A549 (cell line): ENCODE results near the gene PTPRD.

Experiments
- CHD2 ChIP-seq: fragments of 150-350 bp; IDR thresholded peaks from 2 replicates; pipeline ENCODE4 v1.6.1; 2014; ENCODE audit warnings: low read length; ENCODE audit not compliant: partially characterized antibody
- CHD4 ChIP-seq: fragments of 200-600 bp; sonication (generic); IDR thresholded peaks from 2 replicates; pipeline ENCODE4 v1.6.1; 2016; ENCODE audit warnings: antibody characterized with exemption, mild to moderate bottlenecking, borderline replicate concordance
- POLR2A ChIP-seq: IDR thresholded peaks from 2 replicates; pipeline ENCODE4 v1.6.1; 2012; ENCODE audit warnings: mild to moderate bottlenecking, low read length
- TF ChIP-seq, protein P1 (sequence below): fragments of >200 bp; sonication (Bioruptor Twin); formaldehyde crosslinking; IDR thresholded peaks from 3 replicates; pipeline ENCODE4 v1.5.1; 2016

- TF ChIP-seq POLR2A (no peak), CHD4 (no peak), CHD2 (no peak)
- TF ChIP-seq, protein P1, sequence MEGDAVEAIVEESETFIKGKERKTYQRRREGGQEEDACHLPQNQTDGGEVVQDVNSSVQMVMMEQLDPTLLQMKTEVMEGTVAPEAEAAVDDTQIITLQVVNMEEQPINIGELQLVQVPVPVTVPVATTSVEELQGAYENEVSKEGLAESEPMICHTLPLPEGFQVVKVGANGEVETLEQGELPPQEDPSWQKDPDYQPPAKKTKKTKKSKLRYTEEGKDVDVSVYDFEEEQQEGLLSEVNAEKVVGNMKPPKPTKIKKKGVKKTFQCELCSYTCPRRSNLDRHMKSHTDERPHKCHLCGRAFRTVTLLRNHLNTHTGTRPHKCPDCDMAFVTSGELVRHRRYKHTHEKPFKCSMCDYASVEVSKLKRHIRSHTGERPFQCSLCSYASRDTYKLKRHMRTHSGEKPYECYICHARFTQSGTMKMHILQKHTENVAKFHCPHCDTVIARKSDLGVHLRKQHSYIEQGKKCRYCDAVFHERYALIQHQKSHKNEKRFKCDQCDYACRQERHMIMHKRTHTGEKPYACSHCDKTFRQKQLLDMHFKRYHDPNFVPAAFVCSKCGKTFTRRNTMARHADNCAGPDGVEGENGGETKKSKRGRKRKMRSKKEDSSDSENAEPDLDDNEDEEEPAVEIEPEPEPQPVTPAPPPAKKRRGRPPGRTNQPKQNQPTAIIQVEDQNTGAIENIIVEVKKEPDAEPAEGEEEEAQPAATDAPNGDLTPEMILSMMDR = no peak
Measured at GRCh38 chr9:9950813-9951212, 662.0 kb downstream of the PTPRD start.
